HL-60 (cell line): ENCODE data around the gene RGP1.

Source experiments
- CTCF ChIP-seq: IDR thresholded peaks from one replicate; pipeline ENCODE4 v1.5.1; 2011; ENCODE audit warnings: low read length, control low read depth, inconsistent platforms; ENCODE audit not compliant: insufficient read depth
- GABPA ChIP-seq: IDR thresholded peaks from 2 replicates; pipeline ENCODE4 v1.6.1; 2012; ENCODE audit warnings: low read depth
- POLR2AphosphoS5 ChIP-seq: IDR thresholded peaks from 2 replicates; pipeline ENCODE4 v1.6.1; 2012; ENCODE audit warnings: low read depth
- REST ChIP-seq: IDR thresholded peaks from 2 replicates; pipeline ENCODE4 v1.6.1; 2012; ENCODE audit warnings: low read depth; ENCODE audit not compliant: insufficient replicate concordance

- TF ChIP-seq CTCF: no peak
- TF ChIP-seq GABPA: no peak
- TF ChIP-seq POLR2AphosphoS5: no peak
- no peak for TF ChIP-seq REST
Measured at GRCh38 chr9:35729101-35729500, 20.0 kb upstream of the RGP1 start.
